Measurements from ENCODE around the gene DDN.

DNA sequence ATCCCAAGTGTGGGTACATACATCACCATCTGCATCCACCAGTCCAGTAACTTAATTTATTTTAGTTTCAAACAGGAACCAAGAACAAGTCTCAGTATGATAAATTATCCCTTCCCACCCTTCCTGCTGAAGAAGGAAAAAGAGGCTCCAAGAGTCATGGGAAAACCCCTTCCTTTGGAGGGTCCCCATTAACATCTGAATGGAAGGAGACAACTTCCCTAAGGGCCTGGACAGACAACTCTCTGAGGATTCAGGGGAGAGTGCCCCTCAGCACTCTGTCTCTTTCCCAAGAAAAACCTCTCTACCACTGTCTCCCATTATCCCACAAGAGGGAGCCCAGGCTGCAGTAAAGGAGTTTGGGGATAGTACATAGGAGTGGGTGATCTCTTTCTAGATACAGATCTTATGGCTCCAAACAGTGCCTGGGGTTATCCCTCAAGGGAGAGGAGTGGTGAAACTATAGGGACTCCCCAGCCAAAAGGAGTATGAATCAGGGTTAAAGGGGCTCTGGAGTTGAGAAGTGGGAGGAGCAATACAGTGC is 33.8 kb downstream of the DDN start:
- TF ChIP-seq, protein P1, sequence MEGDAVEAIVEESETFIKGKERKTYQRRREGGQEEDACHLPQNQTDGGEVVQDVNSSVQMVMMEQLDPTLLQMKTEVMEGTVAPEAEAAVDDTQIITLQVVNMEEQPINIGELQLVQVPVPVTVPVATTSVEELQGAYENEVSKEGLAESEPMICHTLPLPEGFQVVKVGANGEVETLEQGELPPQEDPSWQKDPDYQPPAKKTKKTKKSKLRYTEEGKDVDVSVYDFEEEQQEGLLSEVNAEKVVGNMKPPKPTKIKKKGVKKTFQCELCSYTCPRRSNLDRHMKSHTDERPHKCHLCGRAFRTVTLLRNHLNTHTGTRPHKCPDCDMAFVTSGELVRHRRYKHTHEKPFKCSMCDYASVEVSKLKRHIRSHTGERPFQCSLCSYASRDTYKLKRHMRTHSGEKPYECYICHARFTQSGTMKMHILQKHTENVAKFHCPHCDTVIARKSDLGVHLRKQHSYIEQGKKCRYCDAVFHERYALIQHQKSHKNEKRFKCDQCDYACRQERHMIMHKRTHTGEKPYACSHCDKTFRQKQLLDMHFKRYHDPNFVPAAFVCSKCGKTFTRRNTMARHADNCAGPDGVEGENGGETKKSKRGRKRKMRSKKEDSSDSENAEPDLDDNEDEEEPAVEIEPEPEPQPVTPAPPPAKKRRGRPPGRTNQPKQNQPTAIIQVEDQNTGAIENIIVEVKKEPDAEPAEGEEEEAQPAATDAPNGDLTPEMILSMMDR (IDR thresholded peaks at IDR 0.05): no peak
- TF ChIP-seq POLR2A (IDR thresholded peaks at IDR 0.05) (no peak), POLR2AphosphoS5 (IDR thresholded peaks at IDR 0.05) (no peak)
